ENCODE results near the gene PELO. TPM values are rescaled to one million over a fixed set of nuclear protein-coding genes. Genes with fewer than 3 reads are reported as not detected.

Gene PELO
- total RNA-seq, 1 donor from 2014 or later = 11.8 TPM

DNA sequence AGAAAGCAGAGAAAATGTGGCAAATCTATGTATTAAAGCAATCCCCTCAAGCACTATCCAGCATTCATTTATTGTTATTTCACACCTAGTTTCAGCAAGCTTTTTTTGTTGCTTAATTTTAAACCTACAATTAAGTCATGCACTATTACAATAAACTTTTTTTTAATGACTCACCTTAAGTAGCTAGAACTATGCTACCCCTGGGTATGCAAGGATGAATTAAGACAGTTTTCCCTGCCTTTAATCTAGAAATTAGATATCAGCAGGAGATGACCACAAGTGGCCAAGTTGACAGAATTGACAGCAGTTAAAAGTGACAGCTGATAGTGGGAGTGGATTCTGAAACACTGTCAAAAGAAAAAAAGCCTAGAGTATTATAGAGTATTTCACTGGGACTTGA, 20.0 kb downstream of the PELO start:
- TF ChIP-seq POLR2AphosphoS5 (IDR thresholded peaks at IDR 0.05; ENCODE audit: insufficient read depth in 1 of 2, low read depth in 1 of 2) = no peak
- no peak for TF ChIP-seq CTCF (IDR thresholded peaks at IDR 0.05)
- TF ChIP-seq POLR2A (IDR thresholded peaks at IDR 0.05) = no peak
- Histone ChIP-seq H3K4me1 (peaks cover 42% of the 10 kb centered on the region), H3K4me3 (no peak overlapping the region), H3K27me3 (no peaks in the 10 kb centered on the region), H3K27ac (no peak overlapping the region), H3K9me3 (no peaks in the 10 kb centered on the region), H3K36me3 (no peaks in the 10 kb centered on the region)
- intact Hi-C loops (cut with DNase I) = no loop called here
- no peak for DNase-seq (ENCODE audit: extremely low spot score in 2 of 2)

GRCh38 chr5:52808316-52808901, 20.7 kb downstream of the PELO start:
- DNase-seq (ENCODE audit: extremely low spot score in 2 of 2) = no peak
- peaks cover 35% of the 10 kb centered on the region for H3K4me1 ChIP-seq
- no peak overlapping the region for H3K4me3 ChIP-seq
- TF ChIP-seq POLR2A (IDR thresholded peaks at IDR 0.05) (no peak), POLR2AphosphoS5 (IDR thresholded peaks at IDR 0.05; ENCODE audit: insufficient read depth in 1 of 2, low read depth in 1 of 2) (no peak), CTCF (IDR thresholded peaks at IDR 0.05) (no peak)
- H3K27me3 ChIP-seq = no peaks in the 10 kb centered on the region
- intact Hi-C loops (cut with DNase I) = no loop called here
- no peaks in the 10 kb centered on the region for H3K9me3 ChIP-seq
- H3K27ac ChIP-seq = no peak overlapping the region
- H3K36me3 ChIP-seq = no peaks in the 10 kb centered on the region

GRCh38 chr5:52809884-52810283, 22.2 kb downstream of the PELO start:
- DNase-seq (ENCODE audit: extremely low spot score in 2 of 2) = no peak
- no peak for TF ChIP-seq CTCF (IDR thresholded peaks at IDR 0.05)
- no peak for TF ChIP-seq POLR2A (IDR thresholded peaks at IDR 0.05)
- peak in 1 of 2 donors; percentile 43 for TF ChIP-seq POLR2AphosphoS5 (IDR thresholded peaks at IDR 0.05; ENCODE audit: insufficient read depth in 1 of 2, low read depth in 1 of 2)
- H3K27me3 ChIP-seq = no peaks in the 10 kb centered on the region
- intact Hi-C loops (cut with DNase I) = no loop called here
- H3K4me3 ChIP-seq = no peak overlapping the region
- H3K36me3 ChIP-seq = no peaks in the 10 kb centered on the region
- peaks cover 22% of the 10 kb centered on the region for H3K4me1 ChIP-seq
- H3K9me3 ChIP-seq = no peaks in the 10 kb centered on the region
- peak overlapping the region; percentile 18 for H3K27ac ChIP-seq

DNA sequence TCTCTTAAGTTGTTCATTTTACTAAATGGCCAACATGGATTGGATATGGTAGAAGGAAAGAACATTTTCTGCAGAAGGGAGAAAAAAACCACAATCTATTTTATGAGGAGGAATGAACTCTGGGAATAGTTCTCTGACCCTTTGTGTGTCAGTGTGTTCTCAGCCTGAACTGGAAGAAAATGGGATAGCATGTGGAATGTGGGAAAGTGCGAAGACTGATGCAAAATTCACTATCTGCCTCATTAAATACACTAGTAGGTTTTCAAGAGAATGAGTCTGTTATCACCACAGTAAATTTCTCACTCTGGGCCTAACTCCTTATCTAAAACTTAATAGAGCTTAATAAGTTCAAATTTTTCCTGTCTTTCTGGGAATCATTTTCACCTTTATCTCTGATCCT, 22.7 kb downstream of the PELO start:
- peaks cover 16% of the 10 kb centered on the region for H3K4me1 ChIP-seq
- no peak for TF ChIP-seq POLR2A (IDR thresholded peaks at IDR 0.05)
- no peaks in the 10 kb centered on the region for H3K27me3 ChIP-seq
- no peak overlapping the region for H3K4me3 ChIP-seq
- H3K36me3 ChIP-seq = no peaks in the 10 kb centered on the region
- no peak for DNase-seq (ENCODE audit: extremely low spot score in 2 of 2)
- intact Hi-C loops (cut with DNase I) = no loop called here
- H3K27ac ChIP-seq = peak overlapping the region; percentile 18
- no peaks in the 10 kb centered on the region for H3K9me3 ChIP-seq

GRCh38 chr5:52811067-52811749, 23.5 kb downstream of the PELO start:
- no peaks in the 10 kb centered on the region for H3K36me3 ChIP-seq
- intact Hi-C loops (cut with DNase I) = no loop called here
- TF ChIP-seq POLR2AphosphoS5 (IDR thresholded peaks at IDR 0.05; ENCODE audit: insufficient read depth in 1 of 2, low read depth in 1 of 2) (peak in 1 of 2 donors; percentile 62), CTCF (IDR thresholded peaks at IDR 0.05) (no peak), POLR2A (IDR thresholded peaks at IDR 0.05) (no peak)
- DNase-seq (ENCODE audit: extremely low spot score in 2 of 2) = no peak
- no peaks in the 10 kb centered on the region for H3K9me3 ChIP-seq
- peaks cover 13% of the 10 kb centered on the region for H3K4me1 ChIP-seq
- no peak overlapping the region for H3K4me3 ChIP-seq
- no peaks in the 10 kb centered on the region for H3K27me3 ChIP-seq
- H3K27ac ChIP-seq = no peak overlapping the region
